Transverse colon (tissue), 4 donors: ENCODE measurements around the gene LRRFIP2. TPM values are rescaled to one million over a fixed set of nuclear protein-coding genes. Genes with fewer than 3 reads are reported as not detected.

Experiments used
- DNase-seq: peaks from one replicate; pipeline ENCODE4 v3.0.0-alpha.2; 2019
- H3K27ac ChIP-seq, 4 donors: fragments of 200-600 bp; sonication (generic); 2 replicates each; pipeline ENCODE4 v1.5.1; 2016 to 2018; ENCODE audit warnings: inconsistent platforms in 4 of 4
- H3K27me3 ChIP-seq: fragments of 200-600 bp; sonication (generic); 2 replicates; pipeline ENCODE4 v1.5.1; 2017; ENCODE audit warnings: inconsistent platforms
- H3K36me3 ChIP-seq, 4 donors: fragments of 200-600 bp; sonication (generic); 2 replicates each; pipeline ENCODE4 v1.5.1; 2017 to 2019; ENCODE audit warnings: inconsistent platforms in 4 of 4
- H3K4me1 ChIP-seq, 4 donors: fragments of 200-600 bp; sonication (generic); 2 replicates each; pipeline ENCODE4 v1.5.1; 2017 to 2020; ENCODE audit warnings: inconsistent platforms in 4 of 4
- H3K4me3 ChIP-seq, 4 donors: fragments of 200-600 bp; sonication (generic); 1 replicate in 1 of 4; 2 replicates in 3 of 4; pipeline versions ENCODE4 v1.5.1 to v1.6.1; 2017 to 2019; ENCODE audit warnings: inconsistent platforms in 4 of 4
- H3K9me3 ChIP-seq, 2 donors: fragments of 200-600 bp; sonication (generic); 2 replicates each; pipeline ENCODE4 v1.5.1; 2017 to 2019; ENCODE audit warnings: inconsistent platforms in 2 of 2
- EP300 ChIP-seq: sonication (generic); formaldehyde crosslinking; IDR thresholded peaks from one replicate; pipeline ENCODE4 v1.6.1; 2017; ENCODE audit warnings: antibody characterized with exemption, low read depth
- POLR2A ChIP-seq: fragments of 450-650 bp; IDR thresholded peaks from one replicate; pipeline ENCODE4 v1.6.1; 2016; ENCODE audit warnings: antibody characterized with exemption, mild to moderate bottlenecking, moderate library complexity
- POLR2AphosphoS5 ChIP-seq, 3 donors: sonication (generic); formaldehyde crosslinking; IDR thresholded peaks; one replicate each; pipeline ENCODE4 v1.6.1; 2016; ENCODE audit warnings: antibody characterized with exemption in 3 of 3
- WGBS, 2 donors: methylation state at CpG; one replicate each; pipeline ENCODE4 v1.1.5; 2018; ENCODE audit warnings: low coverage in 1 of 2; 5-methylcytosine and 5-hydroxymethylcytosine counted together
- in situ Hi-C, 4 donors: fragments of 200-750 bp; cut with MboI; loops; one replicate each; pipeline versions ENCODE4 v1.15.0 to v1.15.1; 2017; ENCODE audit warnings: low sequenced_read_pairs in 3 of 4, low pct_ligation_motif_present in 1 of 4, low pct_unique_long_range_greater_than_20kb in 1 of 4
- intact Hi-C: fragments of 100-400 bp; cut with DNase I; formaldehyde crosslinking; loops from one replicate; pipeline ENCODE4 v1.15.1; 2023; ENCODE audit warnings: low total_unique reads
- total RNA-seq, 4 donors: library from RNA; depleted of rRNA; stranded (reverse); fragments of >200 nt; gene quantifications; one replicate each; pipeline ENCODE4 v1.1.0, GENCODE V29; 2016
- TF ChIP-seq, protein P1 (sequence below), 5 experiments: fragments of 200-600 bp in 3 of 5; fragments of 450-650 bp in 2 of 5; sonication (generic) in 3 of 5; IDR thresholded peaks; 1 replicate in 2 of 5; 2 replicates in 3 of 5; pipeline ENCODE4 v1.5.1; 2016 to 2017; ENCODE audit warnings: antibody characterized with exemption in 5 of 5, inconsistent platforms in 3 of 5, mild to moderate bottlenecking in 2 of 5, moderate library complexity in 1 of 5

LRRFIP2 gene
- total RNA-seq, 4 donors from 2014 or later = 136 to 198 (median 167) TPM

DNA sequence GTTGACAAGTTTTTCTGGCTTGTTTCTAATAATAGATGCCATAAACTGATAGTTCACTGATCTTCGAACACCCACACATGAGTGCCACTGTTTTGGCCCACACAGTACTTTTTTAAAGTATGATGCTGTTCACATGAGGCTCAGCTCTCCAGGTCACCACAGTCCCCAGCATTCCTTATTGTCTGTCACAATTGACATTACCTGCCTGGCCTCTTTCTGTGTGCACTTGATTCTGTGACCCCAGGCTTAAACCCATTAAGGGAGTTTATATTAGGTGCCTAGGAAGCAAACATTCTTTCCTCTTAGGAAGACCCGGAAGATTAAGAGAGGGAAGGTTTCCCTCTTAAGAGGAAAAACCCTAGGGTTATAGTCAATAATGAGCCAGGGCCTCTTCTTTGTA lies 24.2 kb upstream of the LRRFIP2 start:
- H3K9me3 ChIP-seq = no peaks in the 10 kb centered on the region
- WGBS, 2 donors = 80 to 100% methylated on average over 1 to 2 of the region's 2 CpGs
- no peaks in the 10 kb centered on the region for H3K4me1 ChIP-seq
- intact Hi-C loops (no loop called here), in situ Hi-C loops (no loop called here)
- H3K27me3 ChIP-seq = no peaks in the 10 kb centered on the region
- DNase-seq = no peak
- TF ChIP-seq POLR2AphosphoS5 (IDR thresholded peaks at IDR 0.05) (no peak), POLR2A (no peak), EP300 (no peak)
- TF ChIP-seq, protein P1, sequence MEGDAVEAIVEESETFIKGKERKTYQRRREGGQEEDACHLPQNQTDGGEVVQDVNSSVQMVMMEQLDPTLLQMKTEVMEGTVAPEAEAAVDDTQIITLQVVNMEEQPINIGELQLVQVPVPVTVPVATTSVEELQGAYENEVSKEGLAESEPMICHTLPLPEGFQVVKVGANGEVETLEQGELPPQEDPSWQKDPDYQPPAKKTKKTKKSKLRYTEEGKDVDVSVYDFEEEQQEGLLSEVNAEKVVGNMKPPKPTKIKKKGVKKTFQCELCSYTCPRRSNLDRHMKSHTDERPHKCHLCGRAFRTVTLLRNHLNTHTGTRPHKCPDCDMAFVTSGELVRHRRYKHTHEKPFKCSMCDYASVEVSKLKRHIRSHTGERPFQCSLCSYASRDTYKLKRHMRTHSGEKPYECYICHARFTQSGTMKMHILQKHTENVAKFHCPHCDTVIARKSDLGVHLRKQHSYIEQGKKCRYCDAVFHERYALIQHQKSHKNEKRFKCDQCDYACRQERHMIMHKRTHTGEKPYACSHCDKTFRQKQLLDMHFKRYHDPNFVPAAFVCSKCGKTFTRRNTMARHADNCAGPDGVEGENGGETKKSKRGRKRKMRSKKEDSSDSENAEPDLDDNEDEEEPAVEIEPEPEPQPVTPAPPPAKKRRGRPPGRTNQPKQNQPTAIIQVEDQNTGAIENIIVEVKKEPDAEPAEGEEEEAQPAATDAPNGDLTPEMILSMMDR (IDR thresholded peaks at IDR 0.05) = no peak
- H3K36me3 ChIP-seq = no peaks in the 10 kb centered on the region
- H3K4me3 ChIP-seq = no peak overlapping the region
- H3K27ac ChIP-seq = no peak overlapping the region

DNA sequence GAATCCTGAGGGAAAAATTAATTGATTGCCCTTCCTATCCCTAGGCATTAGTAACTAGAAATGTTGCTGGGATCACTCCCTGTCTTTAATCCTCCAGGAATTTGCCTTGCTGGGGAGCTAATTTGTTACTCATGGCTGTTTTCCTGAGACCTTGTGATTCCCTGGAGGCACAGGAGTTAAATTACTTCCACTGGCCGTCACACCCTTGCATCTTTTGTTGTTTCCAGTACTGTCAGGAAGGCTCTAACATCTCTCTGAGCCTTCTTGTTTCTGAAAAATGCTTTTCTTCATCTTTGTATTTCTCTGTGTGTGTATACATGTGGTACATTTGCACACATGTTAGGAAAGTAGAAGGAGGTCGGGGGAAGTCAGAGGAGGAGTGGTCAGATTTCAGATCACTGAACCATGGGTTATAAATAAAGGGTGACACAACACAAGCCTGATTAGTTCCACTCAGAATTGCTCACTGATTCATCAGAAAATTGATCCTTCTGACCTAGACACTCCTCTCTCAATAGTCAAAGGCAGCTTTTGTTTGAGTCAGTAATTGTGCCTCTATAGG lies 23.5 kb upstream of the LRRFIP2 start:
- H3K4me3 ChIP-seq = no peak overlapping the region
- no peak overlapping the region for H3K27ac ChIP-seq
- H3K4me1 ChIP-seq = no peaks in the 10 kb centered on the region
- no peak for DNase-seq
- no peaks in the 10 kb centered on the region for H3K27me3 ChIP-seq
- in situ Hi-C loops = no loop called here
- H3K9me3 ChIP-seq = no peaks in the 10 kb centered on the region
- 44 to 60% methylated on average over 2 of the region's 2 CpGs for WGBS, 2 donors
- no peaks in the 10 kb centered on the region for H3K36me3 ChIP-seq
- no peak for TF ChIP-seq EP300
- intact Hi-C loops = no loop called here

DNA sequence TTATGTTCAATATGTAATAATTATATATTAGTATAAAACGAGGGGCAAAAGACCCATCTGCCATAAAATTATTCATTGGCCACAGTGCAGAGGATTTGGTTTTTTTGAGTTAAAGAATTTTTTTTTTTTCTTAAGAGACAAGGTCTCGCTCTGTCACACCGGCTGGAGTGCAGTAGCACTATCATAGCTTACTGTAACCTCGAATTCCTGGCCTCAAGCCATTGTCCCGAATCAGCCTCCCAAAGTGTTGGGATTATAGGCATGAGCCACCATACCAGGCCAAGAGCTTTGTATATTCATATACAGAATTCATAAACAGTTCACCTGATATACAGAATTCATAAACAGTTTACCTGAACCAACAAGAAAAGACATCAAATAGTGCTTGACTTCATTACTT lies 20.2 kb upstream of the LRRFIP2 start:
- no peak overlapping the region for H3K27ac ChIP-seq
- in situ Hi-C loops (no loop called here), intact Hi-C loops (no loop called here)
- no peak overlapping the region for H3K4me3 ChIP-seq
- no peaks in the 10 kb centered on the region for H3K4me1 ChIP-seq
- H3K27me3 ChIP-seq = no peaks in the 10 kb centered on the region
- H3K36me3 ChIP-seq = no peaks in the 10 kb centered on the region
- no peaks in the 10 kb centered on the region for H3K9me3 ChIP-seq
- TF ChIP-seq, protein P1 (IDR thresholded peaks at IDR 0.05) = no peak
- TF ChIP-seq POLR2AphosphoS5 (IDR thresholded peaks at IDR 0.05) = no peak
- 92% methylated on average over 5 of the region's 5 CpGs for WGBS, 2 donors
- no peak for DNase-seq

DNA sequence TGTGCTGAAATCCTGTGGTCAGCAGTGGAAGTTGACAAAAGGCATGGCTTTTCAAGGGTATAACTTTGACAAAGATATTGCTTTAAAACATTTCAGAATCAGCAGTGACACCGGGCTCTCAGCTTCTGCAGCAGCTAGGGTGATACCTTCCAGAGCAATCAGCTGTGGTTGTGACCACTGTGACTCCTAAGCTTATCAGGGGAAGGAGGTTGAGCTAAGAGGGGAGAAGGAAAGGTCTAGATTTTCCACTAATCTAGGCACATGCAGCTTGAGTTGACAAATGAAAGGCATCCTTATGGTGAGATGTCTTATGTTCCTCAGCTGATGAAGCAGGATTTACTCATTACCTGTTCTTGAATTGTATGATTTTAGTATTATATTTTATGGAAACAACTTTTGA lies 16.3 kb upstream of the LRRFIP2 start:
- in situ Hi-C loops (no loop called here), intact Hi-C loops (no loop called here)
- Histone ChIP-seq H3K4me3 (no peak overlapping the region), H3K36me3 (no peaks in the 10 kb centered on the region), H3K9me3 (no peaks in the 10 kb centered on the region), H3K4me1 (no peaks in the 10 kb centered on the region), H3K27ac (no peak overlapping the region), H3K27me3 (no peaks in the 10 kb centered on the region)
- TF ChIP-seq POLR2A (no peak), EP300 (no peak), POLR2AphosphoS5 (IDR thresholded peaks at IDR 0.05) (no peak)
- TF ChIP-seq, protein P1 (IDR thresholded peaks at IDR 0.05) = no peak
- 86 to 92% methylated on average over 1 of the region's 1 CpG for WGBS, 2 donors
- DNase-seq = no peak

DNA sequence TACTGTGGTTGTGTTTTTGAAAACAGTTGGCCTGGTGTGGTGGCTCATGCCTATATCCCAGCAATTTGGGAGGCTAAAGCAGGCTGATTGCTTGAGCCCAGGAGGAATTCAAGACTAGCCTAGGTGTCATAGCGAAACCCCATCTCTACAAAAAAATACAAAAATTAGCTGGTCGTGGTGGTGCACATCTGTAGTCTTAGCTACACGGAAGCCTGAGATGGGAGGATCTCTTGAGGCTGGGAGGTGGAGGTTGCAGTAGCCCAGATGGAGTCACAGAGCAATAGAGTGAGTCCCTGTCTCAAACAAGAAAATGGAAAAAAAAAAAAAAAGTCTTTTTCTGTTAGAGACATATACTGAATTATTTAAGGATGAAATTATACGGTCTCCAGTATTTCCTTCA lies 14.7 kb upstream of the LRRFIP2 start:
- 80 to 87% methylated on average over 3 to 4 of the region's 4 CpGs for WGBS, 2 donors
- Histone ChIP-seq H3K9me3 (no peaks in the 10 kb centered on the region), H3K36me3 (no peaks in the 10 kb centered on the region), H3K27ac (no peak overlapping the region), H3K27me3 (no peaks in the 10 kb centered on the region), H3K4me3 (no peak overlapping the region), H3K4me1 (peaks cover 0 to 7% (median 1%) of the 10 kb centered on the region in 4 donors)
- no peak for TF ChIP-seq POLR2A
- TF ChIP-seq, protein P1 (IDR thresholded peaks at IDR 0.05) = no peak
- TF ChIP-seq POLR2AphosphoS5 (IDR thresholded peaks at IDR 0.05) = no peak
- no peak for TF ChIP-seq EP300
- intact Hi-C loops (no loop called here), in situ Hi-C loops (no loop called here)
- DNase-seq = no peak
